Measurements from ENCODE around the gene DNAJC11.
"Not testable (repeated sequence)": the region's sequence is repeated elsewhere in the genome, so short reads cannot be mapped to it uniquely, and the experiment has no call there.

The DNAJC11 gene

DNA sequence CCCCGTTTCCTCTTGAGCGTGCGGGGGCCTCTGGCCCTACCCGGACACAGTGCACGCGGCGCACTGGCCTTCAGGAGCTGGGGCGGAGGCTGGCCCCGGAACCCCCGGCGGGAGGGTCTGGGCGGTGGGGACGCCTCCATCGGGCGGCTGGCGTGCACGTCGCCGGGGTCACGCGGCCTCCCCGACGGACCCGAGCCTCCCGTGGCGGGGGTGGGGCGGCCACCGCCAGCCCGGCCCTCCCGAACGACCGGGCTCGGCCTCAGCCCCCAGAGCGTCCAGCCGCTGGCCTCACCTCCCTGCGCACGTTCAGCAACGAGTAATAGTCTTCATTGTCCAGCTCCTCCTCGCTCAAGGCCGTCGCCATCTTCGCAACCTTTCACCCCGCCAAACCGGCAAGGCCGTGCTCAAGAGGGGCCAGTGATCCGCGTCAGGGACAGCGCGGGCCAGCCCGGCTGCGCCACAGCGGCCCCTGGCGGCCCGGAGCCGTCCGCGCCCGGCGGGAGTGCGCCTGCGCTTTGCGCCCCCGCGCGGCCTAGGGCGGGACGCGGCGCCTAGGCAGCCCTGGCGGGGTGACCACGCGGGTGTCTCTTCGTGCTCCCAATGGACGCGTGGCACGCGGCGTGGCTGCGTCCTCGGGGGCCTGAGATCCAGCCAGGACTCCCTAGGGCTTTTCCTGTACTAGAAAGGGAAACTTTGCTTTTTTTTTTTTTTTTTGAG is at the start of gene DNAJC11:
DNAJC11 (minus strand) TSS at position 380 of the 717 bp plus-strand sequence; CDS start at position 364, 16 bp downstream.
- peak; percentile 93 for DNase-seq

- no peak for DNase-seq
These were observed 48.9 kb upstream of the DNAJC11 start for GRCh38 chr1:6750490-6750889.

- no peak for DNase-seq
These were observed 46.1 kb upstream of the DNAJC11 start for GRCh38 chr1:6747674-6748073.

DNA sequence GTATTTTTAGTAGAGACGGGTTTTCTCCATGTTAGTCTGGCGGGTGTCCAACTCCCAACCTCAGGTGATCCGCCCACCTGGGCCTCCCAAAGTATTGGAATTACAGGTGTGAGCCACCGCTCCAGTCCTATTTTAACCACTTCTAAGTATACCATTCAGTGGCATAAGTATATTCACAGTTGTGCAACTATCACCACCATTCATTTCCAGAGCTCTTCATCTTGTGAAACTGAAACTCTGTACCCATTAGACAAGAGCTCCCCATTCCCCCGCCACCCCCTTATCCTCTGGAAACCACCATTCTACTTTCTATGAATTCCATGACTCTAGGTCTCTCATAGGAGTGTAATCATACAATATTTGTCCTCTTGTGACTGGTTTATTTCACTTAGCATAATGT is 43.5 kb upstream of the DNAJC11 start:
- no peak for DNase-seq

DNA sequence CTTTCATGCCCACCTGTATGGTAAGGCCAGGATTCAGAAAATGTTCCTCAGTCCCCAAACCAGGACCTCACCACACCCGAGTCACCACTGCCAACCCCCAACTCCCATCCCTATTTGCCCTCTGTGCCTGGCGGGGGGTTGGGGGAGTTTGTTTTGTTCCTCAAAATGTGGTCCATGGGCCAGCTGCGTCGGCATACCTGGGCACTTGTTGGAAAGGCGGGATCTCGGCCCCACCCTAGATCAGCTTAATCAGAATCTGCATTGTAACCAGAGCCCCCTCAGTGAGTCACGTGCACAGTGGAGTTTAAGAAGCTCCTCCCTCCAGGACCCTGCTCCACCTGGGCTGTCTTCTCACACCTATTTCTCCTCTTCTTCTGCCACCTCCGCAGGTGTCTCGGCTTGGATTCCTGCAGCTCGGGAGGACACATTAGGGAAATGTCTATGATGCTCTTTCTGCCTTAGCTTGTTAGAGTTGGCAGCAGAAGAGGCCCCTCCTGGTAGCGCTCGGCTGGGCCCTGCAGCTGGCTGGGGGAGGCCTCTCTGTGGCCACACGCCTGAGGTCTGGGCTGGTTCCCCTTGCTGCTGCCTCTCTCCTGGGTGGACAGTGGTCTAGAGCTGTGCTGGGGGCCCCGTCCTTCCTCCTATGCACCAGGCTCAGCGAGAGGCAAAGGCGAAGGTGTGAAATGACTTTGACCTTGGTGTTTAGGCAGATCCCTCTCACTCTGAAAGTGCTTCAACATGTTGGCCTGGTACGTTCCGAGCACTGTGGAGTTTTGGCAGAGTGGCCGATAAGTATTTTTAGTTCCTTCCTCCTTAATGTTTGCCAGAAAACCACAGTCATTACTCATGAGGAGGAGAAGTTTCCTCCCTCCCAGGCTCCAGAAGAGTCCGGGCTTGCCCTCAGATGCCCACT is 41.8 kb upstream of the DNAJC11 start:
- DNase-seq, result no peak

DNA sequence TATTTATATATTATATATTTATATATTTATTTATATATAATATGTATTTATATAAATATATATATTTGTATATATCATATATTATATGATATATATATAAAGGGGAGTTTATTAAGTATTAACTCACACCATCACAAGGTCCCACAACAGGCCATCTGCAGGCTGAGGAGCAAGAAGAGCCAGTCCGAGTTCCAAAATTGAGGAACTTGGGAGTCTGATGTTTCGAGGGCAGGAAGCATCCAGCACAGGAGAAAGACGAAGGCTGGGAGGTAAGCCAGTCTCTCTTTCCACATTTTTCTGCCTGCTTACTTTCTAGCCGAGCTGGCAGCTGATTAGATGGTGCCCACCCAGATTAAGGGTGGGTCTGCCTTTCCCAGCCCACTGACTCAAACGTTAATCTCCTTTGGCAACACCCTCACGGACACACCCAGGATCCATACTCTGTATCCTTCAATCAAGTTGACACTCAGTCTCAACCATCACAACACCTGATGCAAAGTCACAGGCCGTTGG is 41.1 kb upstream of the DNAJC11 start:
- not testable (repeated sequence) for DNase-seq

DNA sequence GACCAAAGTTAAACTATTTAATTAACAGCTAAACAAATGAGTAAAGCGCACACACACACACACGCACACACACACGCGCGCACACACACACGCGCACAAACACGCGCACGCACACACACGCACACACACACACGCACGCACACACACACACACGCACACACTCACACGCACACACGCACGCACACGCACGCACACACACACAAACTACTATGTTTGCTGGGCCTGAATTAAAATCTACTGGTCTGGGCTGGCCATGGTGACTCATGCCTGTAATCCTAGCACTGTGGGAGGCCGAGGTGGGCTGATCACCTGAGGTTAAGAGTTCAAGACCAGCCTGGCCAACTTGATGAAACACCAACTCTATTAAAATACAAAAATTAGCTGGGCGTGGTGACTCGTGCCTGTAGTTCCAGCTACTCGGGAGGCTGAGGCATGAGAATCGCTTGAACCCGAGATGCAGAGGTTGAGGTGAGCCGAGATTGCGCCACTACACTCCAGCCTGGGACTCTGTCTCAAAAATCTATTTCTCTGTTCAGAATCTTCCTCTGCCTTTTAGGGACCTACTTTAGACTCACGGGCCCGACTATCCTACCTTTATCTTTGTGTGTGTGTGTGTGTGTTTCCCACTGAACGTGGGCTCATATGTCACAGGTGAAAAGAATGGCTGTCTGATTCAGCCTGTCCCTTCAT is 37.5 kb upstream of the DNAJC11 start:
- no peak for DNase-seq

DNA sequence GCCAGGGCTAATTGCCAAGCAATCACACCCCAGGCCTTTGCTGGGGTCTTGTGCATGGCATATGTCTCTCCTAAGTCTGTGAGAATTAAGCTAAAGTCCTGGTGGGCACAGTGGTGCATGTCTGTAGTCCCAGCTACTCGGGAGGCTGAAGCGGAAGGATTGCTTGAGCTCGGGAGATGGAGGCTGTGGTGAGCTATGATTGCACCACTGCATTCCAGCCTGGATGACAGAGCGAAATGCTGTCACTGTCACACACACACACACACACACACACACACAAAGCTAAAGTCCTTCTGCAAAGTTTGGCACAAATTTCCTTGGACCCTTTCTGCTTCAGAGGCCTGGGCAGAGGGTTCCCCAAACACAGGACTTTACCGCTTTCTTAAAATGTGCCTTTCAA is 31.3 kb upstream of the DNAJC11 start:
- no peak for DNase-seq

DNA sequence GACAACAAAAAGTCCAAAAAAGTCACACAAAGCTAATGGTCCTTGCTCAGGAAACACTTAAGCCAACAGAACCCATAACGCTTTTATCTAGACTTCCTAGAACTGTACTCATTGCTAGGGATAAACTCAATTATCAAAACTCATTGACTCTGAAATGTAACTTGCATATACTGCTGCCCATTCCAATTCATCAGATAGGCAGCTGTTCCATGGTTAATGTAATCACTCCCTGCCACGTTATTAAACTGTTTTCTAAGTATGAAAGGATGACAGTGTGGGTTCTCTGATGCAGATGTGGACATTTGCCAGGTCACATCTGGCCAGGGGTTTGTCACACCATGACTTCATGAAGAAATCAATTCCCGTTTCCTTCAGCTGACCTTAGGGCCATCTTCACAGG is 30.3 kb upstream of the DNAJC11 start:
- no peak for DNase-seq

DNA sequence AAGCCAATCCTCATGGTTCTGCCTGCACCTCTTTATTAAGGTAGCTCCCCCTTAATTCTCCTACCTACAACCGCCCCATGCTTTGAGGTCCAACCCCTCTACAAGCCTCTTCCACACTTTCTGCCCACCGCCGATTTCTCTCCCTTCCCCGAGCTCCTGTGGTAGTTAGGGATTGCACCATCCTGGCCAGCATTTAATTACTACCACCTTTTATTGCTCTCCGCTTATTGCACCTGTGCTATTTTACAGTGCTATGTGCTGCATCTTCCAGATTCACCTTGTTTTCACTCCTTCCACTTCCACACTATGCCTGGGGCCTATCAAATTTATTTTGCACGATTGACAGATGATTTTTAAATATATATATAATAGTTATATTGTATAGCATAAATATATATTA is 29.3 kb upstream of the DNAJC11 start:
- no peak for DNase-seq

DNA sequence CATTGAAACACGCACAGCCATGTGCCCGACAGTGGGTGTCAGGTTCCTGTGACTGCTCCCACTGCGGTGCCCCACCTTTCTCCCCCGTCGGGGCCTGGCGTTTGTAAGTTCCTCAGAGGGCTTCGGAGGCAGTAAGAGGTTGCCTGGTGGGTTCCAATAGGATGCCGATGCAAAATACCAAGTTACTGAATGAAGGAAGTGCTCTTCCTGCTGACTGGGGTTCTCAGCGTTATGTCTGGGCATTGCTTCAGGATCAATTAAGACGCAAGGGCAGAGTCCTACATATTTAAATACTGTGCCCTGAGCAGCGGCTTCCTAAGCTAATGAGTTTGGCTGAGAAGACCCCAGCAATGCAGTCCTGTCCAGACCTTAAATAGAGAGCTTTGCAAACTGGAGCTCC is 28.9 kb upstream of the DNAJC11 start:
- DNase-seq, result no peak

GRCh38 chr1:6727535-6727934 is 25.9 kb upstream of the DNAJC11 start:
- peak; percentile 79 for DNase-seq

GRCh38 chr1:6726253-6726652 is 24.6 kb upstream of the DNAJC11 start:
- DNase-seq, result no peak

- peak; percentile 90 for DNase-seq
These were observed 23.0 kb upstream of the DNAJC11 start for GRCh38 chr1:6724517-6725141.

DNA sequence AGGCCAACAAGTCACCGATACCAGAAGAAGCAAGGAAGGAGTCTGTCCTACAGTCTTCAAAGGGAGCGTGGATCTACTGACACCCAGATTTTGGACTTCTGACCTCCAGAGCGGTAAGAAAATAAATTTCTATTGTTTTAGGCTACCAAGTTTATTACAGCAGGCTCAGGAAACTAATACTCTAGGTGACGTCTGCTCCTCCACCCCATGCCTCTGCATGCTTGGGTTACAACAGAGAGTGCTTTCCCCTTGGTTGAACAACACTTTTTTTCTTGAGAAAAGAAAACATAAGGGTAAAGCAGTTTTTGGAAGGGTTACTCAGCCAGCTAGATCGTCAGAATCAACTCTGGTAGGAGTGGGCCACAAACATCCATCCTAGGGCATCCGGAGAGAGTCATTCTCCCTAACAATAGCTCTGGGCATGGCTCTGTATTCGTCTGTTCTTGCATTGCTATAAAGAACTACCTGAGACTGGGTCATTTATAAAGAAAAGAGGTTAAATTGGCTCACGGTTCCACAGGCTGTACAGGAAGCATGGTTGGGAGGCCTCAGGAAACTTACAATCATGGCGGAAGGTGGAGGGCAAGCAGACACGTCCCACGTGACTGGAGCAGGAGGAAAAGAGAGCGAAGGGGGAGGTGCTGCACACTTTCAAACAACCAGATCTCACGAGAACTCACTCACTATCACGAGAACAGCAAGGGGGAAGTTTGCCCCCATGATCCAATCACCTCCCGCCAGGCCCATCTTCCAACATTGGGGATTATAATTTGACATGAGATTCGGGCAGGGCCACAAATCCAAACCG is 22.2 kb upstream of the DNAJC11 start:
- no peak for DNase-seq

GRCh38 chr1:6711174-6711573 is 9.6 kb upstream of the DNAJC11 start:
- no peak for DNase-seq

GRCh38 chr1:6704746-6705145 is 3.1 kb upstream of the DNAJC11 start:
- no peak for DNase-seq

DNA sequence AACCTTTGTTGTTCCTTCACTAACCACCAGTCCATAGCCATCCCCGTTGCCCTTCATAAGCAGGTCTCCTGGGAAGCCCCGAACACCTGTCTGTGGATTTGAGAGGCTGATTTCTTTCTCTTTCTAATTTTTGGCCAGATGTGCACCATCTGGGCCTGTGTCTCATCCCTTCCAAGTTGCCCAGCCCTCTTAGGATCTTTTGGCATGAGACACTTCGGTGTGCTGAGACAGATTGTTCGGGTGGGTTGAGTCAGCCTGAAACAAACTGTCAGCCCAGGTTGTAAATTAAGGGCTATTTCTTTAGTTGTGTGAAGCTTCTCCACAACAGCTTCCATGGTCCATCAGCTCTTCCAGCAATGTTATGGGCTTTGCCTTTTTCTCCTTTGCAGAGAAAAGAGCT is 1.4 kb upstream of the DNAJC11 start:
- DNase-seq, result no peak

DNA sequence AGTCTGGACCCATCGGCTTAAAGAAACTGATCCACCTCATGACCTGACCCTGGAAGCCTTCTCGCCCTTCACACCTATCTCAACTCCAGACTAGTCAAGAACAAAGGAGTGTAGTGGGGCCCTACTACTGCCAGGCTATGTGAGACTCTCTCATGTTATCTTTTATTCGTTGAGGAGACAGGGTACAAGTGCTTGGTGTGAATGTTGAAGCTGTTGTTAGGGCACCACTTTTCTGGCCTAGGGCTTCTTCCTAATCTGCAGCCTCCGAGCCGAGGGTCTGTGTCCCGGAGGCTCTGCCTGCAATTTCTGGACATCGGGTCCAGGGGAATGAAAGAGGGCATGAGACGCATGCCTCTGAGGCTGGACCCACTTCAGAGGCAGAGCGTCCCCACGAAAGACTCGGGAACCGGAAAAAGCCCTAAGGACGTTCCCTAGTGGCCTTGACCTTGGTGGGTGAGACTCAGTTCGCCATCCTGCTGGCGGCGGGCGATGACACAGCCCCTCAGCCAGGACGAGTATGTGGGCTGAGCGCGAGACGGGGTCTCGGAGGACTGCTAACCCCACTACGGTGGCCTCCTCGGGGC is 671 bp downstream of the DNAJC11 start:
- DNase-seq, result no peak

- DNase-seq, result not testable (repeated sequence)
These were observed 1.7 kb downstream of the DNAJC11 start for GRCh38 chr1:6699915-6700314.

GRCh38 chr1:6695868-6696267 is 5.7 kb downstream of the DNAJC11 start:
- no peak for DNase-seq
